Mucosa of descending colon (tissue), 3 donors: Measurements from ENCODE around the gene AHCYL2. TPM values are rescaled to one million over a fixed set of nuclear protein-coding genes. Genes with fewer than 3 reads are reported as not detected.
A peak's percentile ranks its signal among the peaks of the same experiment; 100 is the strongest.

Source experiments
- ATAC-seq: fragments of 200-7000 bp; cut with Tn5 transposase; one replicate; pipeline ENCODE4 v1.9.1; 2020; ENCODE audit warnings: mild to moderate bottlenecking, moderate library complexity
- DNase-seq, 3 donors: peaks; one replicate each; pipeline ENCODE4 v3.0.0-alpha.2; 2020
- H3K36me3 ChIP-seq: fragments of 200-600 bp; one replicate; pipeline ENCODE4 v1.8.0; 2021; ENCODE audit warnings: low read depth, mild to moderate bottlenecking
- H3K4me1 ChIP-seq: fragments of 200-600 bp; one replicate; pipeline ENCODE4 v1.8.0; 2021; ENCODE audit warnings: low read depth, mild to moderate bottlenecking
- H3K4me3 ChIP-seq: fragments of 200-600 bp; one replicate; pipeline ENCODE4 v1.8.0; 2021; ENCODE audit warnings: mild to moderate bottlenecking
- H3K9me3 ChIP-seq: fragments of 200-600 bp; one replicate; pipeline ENCODE4 v1.8.0; 2021; ENCODE audit warnings: mild to moderate bottlenecking
- CTCF ChIP-seq: fragments of 200-600 bp; IDR thresholded peaks from one replicate; pipeline ENCODE4 v1.8.0; 2022; ENCODE audit warnings: antibody characterized with exemption, mild to moderate bottlenecking
- intact Hi-C, 2 donors: fragments of 100-400 bp; cut with DNase I in 1 of 2; cut with micrococcal nuclease in 1 of 2; formaldehyde crosslinking; loops; one replicate each; pipeline versions ENCODE4 v1.11.0 to v1.11.1; 2022; cut with DNase I, micrococcal nuclease
- total RNA-seq, 3 donors: library from RNA; stranded (reverse); fragmentation: NEBNext Ultra II Directional in 2 of 3; extraction: Animal tissue kit (Norgen Biotek cat#: 25700) in 2 of 3; gene quantifications; one replicate each; pipeline versions ENCODE4 v1.2.1 to v1.2.4, GENCODE V29; 2021 to 2023
- donor health status: DM: no; HTN: no; CAD: no; lungs with moderate emphysema.
- donor health status: DM: no; HTN: no; CAD: no.
- donor health status: DM: no; HTN: yes; CAD: no.

Gene AHCYL2
- total RNA-seq, 3 donors from 2014 or later, result 215 to 717 (median 467) TPM

DNA sequence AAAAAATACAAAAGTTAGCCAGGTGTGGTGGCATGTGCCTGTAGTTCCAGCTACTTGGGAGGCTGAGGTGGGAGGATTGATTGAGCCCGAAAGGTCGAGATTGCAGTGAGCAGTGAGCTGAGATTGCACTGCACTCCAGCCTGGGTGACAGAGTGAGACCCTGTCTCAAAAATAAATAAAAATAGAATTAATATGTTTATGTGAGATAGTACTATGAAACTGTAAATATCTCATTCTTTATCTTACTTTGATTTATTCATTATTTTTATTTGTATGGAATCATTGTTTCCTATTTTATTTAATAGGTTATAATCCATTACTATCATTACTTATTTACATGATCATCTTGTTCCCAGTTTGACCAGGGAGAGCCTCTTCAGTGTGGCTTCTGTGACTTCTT lies 168.4 kb downstream of the AHCYL2 start:
- Histone ChIP-seq H3K36me3 (no peaks in the 10 kb centered on the region), H3K4me1 (no peaks in the 10 kb centered on the region), H3K9me3 (no peaks in the 10 kb centered on the region), H3K4me3 (no peak overlapping the region)
- intact Hi-C loops, result no loop called here
- DNase-seq, result no peak
- no peak for TF ChIP-seq CTCF
- ATAC-seq, result no peak

DNA sequence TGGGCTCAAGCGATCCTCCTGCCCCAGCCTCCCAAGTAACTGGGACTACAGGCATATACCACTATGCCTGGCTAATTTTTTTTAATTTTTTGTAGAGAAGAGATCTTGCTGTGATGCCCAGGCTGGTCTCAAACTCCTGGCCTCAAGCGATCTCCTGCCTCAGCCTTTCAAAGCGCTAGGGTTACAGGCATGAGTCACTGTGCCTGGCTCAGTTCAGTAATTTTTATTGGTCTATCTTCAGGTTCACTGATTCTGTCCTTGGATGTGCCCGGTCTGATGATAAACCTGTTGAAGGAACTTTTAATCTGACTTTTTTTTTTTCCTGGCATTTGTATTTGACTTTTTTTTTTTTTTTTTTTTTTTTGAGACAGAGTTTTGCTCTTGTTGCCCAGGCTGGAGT lies 169.3 kb downstream of the AHCYL2 start:
- Histone ChIP-seq H3K4me3 (no peak overlapping the region), H3K9me3 (no peaks in the 10 kb centered on the region), H3K36me3 (no peaks in the 10 kb centered on the region), H3K4me1 (no peaks in the 10 kb centered on the region)
- ATAC-seq (peak; percentile 69), DNase-seq (no peak)
- intact Hi-C loops, result no loop called here
- no peak for TF ChIP-seq CTCF

DNA sequence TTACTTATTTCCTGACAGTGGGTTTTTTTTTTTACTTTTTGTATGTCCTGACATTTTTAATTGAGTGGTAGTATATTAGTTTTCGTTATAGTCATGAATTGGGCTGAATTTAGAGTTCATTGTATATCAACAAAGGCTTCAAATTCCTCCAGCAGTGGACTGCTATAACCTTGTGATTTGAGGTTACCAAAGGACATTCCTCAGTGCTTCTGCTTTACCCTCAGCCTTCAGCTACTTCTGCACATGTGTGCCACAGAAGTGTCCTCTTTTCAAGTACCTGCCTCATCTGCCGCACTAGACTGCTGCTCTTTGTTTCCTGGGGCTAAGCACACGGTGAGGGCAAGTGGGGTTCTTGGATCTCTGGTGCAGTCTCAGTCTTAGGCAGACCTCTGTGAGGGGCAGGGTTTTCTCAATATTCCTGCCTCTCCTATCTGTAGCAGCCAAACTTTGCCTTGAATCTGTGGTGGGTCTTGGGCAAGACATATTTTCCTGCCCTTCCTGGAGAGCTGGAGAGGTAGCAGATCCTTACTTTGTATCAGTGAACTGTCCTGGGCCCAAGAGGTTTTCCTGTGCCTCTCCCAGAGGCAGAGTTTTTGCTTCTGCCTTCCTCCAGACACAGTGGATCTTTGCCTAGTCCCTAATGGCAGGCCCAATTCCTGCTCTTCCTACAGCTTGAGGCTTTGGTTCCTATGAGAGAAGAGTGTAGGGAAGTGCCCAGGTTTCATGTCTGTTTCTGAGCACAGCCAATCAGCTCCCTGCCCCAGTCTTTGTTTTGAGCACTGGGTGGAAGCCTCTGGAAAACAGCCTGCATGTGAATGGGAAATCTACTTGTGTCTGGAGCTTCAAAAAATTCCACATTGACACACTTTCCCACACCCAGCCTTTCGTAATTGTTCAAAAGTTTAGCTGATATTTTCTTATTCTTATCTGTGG lies 170.4 kb downstream of the AHCYL2 start:
- DNase-seq, result no peak
- Histone ChIP-seq H3K9me3 (no peaks in the 10 kb centered on the region), H3K36me3 (peaks cover 6% of the 10 kb centered on the region), H3K4me3 (no peak overlapping the region), H3K4me1 (no peaks in the 10 kb centered on the region)
- ATAC-seq, result no peak
- intact Hi-C loops, result no loop called here
- TF ChIP-seq CTCF, result no peak

DNA sequence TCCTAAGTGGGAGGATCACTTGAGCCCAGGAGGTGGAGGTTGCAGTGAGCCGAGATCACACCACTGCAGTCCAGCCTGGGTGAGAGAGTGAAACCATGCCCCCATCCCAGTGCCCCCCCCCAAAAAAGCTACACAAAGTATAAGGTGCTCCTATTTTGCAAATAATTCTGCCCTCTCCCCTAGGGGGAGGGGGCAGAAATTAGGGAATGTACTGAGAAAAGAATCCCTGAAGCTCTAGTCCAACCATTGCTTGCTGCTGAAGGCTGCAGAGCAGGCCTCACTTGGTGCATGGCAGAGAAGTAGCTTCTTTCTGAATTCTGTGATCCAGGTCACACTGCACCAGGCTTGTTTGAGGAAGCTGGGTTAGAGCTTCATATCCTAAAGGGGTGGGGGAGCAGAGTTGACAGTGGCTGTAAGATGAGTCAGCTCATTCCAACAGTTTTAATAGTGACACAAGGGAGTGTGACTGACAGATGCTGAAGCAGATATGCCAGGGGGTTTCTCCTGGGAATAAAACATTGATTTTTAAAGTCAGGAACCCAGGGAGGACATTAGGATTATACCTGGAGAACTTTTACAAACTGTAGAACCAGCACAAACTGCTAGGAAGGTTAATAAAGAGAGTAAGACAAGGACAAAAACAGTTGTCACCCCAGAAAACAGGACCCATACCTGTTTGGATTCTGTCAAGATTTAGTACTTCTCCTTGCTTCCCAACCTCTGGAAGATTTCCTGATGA lies 176.6 kb downstream of the AHCYL2 start:
- Histone ChIP-seq H3K4me3 (no peak overlapping the region), H3K36me3 (peaks cover 6% of the 10 kb centered on the region), H3K4me1 (no peaks in the 10 kb centered on the region), H3K9me3 (no peaks in the 10 kb centered on the region)
- DNase-seq (no peak), ATAC-seq (peak; percentile 38)
- intact Hi-C loops, result no loop called here
- TF ChIP-seq CTCF, result no peak

- peaks cover 6% of the 10 kb centered on the region for H3K36me3 ChIP-seq
- H3K4me3 ChIP-seq, result no peak overlapping the region
- no peak for TF ChIP-seq CTCF
- H3K4me1 ChIP-seq, result no peaks in the 10 kb centered on the region
- intact Hi-C loops, result no loop called here
- DNase-seq (no peak), ATAC-seq (no peak)
- no peaks in the 10 kb centered on the region for H3K9me3 ChIP-seq
Measured at GRCh38 chr7:129401967-129402860, 177.4 kb downstream of the AHCYL2 start.
